NCI-H2081 (cell line): ENCODE results near the gene KHK.

ENCODE experiments used
- DNase-seq, 2 experiments: peaks; one replicate each; lab custom pipeline; 2025; lab: John Stamatoyannopoulos, UW

The KHK gene

DNA sequence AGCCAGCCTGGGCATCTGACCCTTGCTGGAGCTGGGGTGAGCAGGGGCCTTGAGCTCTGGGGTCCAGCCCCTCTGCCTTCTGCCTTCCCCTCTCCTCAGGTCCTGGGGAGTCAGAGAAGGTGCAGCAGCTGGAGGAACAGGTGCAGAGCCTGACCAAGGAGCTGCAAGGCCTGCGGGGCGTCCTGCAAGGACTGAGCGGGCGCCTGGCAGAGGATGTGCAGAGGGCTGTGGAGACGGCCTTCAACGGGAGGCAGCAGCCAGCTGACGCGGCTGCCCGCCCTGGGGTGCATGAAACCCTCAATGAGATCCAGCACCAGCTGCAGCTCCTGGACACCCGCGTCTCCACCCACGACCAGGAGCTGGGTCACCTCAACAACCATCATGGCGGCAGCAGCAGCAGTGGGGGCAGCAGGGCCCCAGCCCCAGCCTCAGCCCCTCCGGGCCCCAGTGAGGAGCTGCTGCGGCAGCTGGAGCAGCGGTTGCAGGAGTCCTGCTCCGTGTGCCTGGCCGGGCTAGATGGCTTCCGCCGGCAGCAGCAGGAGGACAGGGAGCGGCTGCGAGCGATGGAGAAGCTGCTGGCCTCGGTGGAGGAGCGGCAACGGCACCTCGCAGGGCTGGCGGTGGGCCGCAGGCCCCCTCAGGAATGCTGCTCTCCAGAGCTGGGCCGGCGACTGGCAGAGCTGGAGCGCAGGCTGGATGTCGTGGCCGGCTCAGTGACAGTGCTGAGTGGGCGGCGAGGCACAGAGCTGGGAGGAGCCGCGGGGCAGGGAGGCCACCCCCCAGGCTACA, 4.4 kb upstream of the KHK start:
- no peak for DNase-seq

DNA sequence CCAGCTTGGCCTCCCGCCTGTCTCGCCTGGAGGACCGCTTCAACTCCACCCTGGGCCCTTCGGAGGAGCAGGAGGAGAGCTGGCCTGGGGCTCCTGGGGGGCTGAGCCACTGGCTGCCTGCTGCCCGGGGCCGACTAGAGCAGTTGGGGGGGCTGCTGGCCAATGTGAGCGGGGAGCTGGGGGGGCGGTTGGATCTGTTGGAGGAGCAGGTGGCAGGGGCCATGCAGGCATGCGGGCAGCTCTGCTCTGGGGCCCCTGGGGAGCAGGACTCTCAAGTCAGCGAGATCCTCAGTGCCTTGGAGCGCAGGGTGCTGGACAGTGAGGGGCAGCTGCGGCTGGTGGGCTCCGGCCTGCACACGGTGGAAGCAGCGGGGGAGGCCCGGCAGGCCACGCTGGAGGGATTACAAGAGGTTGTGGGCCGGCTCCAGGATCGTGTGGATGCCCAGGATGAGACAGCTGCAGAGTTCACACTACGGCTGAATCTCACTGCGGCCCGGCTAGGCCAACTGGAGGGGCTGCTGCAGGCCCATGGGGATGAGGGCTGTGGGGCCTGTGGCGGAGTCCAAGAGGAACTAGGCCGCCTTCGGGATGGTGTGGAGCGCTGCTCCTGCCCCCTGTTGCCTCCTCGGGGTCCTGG, 3.7 kb upstream of the KHK start:
- no peak for DNase-seq

DNA sequence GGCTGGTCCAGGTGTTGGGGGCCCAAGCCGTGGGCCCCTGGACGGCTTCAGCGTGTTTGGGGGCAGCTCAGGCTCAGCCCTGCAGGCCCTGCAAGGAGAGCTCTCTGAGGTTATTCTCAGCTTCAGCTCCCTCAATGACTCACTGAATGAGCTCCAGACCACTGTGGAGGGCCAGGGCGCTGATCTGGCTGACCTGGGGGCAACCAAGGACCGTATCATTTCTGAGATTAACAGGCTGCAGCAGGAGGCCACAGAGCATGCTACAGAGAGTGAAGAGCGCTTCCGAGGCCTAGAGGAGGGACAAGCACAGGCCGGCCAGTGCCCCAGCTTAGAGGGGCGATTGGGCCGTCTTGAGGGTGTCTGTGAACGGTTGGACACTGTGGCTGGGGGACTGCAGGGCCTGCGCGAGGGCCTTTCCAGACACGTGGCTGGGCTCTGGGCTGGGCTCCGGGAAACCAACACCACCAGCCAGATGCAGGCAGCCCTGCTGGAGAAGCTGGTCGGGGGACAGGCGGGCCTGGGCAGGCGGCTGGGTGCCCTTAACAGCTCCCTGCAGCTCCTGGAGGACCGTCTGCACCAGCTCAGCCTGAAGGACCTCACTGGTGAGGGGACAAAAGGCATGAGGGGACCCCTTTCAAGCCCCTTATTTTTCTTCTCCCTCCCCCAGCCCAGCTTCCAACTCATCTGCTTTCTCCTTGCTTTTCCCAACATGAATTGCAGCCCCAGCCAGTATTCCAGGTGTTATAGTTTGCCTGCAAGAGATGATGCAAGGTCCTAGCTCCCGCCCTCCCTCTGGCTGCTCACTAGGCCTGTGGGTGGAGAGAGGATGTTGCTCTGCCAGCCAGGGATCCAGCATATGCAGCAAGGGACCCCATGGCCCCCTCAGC, 2.9 kb upstream of the KHK start:
- no peak for DNase-seq

DNA sequence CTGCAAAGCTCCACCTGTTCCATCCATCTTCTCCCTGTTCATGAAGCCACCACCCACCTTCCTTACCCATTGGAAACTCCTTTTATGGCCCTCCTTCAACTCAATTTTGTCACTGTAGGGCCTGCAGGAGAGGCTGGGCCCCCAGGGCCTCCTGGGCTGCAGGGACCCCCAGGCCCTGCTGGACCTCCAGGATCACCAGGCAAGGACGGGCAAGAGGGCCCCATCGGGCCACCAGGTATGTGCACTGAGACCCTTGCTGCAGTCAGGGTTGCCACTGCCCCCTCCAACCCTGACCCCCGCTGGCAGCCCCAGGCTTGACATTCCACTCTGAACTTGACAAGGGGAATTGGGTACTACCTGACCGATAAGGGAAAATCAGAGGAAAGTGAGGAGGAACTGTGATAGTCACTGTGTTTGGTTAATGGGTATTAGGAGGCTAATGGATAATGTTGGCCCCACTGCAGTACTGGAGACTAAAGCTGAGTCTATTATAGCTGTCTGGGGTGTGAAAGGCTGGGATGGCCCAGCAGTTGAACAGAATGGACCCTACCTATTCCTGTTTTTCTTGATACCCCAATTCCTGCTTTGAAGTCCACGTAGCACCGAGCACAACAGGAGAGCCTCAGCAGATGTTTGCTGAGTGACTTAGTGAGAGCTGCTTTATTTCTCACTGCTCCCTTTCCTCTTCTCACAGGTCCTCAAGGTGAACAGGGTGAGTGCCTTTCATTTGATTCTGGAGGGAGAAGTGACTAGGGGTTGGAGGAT, 2.1 kb upstream of the KHK start:
- DNase-seq: no peak

DNA sequence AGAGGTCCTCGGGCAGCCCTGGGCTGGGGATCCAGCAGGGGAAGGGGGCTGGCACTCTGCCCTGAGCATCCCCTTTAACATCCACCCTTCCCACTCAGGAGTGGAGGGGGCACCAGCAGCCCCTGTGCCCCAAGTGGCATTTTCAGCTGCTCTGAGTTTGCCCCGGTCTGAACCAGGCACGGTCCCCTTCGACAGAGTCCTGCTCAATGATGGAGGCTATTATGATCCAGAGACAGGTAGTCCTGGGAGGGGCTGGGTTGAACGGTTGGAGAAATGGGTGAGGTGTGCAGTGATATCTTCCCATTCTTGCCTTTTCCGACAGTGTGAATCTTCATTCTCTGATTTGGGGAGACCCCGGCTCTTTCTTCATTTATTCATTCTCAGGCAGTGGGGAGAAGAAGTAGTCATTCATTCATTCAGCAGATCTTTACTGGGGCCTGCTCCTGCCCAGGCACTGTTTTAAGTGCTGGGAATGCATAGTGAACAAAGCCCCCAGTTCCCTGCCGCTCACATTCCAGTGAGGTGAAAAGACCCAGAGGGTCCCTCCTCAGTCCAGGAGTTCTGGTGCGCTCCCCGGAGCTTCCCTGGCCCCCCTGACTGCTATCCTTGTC, 1.4 kb upstream of the KHK start:
- no peak for DNase-seq

DNA sequence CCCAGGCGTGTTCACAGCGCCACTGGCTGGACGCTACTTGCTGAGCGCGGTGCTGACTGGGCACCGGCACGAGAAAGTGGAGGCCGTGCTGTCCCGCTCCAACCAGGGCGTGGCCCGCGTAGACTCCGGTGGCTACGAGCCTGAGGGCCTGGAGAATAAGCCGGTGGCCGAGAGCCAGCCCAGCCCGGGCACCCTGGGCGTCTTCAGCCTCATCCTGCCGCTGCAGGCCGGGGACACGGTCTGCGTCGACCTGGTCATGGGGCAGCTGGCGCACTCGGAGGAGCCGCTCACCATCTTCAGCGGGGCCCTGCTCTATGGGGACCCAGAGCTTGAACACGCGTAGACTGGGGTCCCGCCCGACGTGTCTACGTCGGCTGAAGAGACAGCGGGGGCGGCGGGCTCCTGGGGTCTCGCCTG, 891 bp upstream of the KHK start:
- peak; percentile 24 to 50 for DNase-seq

DNA sequence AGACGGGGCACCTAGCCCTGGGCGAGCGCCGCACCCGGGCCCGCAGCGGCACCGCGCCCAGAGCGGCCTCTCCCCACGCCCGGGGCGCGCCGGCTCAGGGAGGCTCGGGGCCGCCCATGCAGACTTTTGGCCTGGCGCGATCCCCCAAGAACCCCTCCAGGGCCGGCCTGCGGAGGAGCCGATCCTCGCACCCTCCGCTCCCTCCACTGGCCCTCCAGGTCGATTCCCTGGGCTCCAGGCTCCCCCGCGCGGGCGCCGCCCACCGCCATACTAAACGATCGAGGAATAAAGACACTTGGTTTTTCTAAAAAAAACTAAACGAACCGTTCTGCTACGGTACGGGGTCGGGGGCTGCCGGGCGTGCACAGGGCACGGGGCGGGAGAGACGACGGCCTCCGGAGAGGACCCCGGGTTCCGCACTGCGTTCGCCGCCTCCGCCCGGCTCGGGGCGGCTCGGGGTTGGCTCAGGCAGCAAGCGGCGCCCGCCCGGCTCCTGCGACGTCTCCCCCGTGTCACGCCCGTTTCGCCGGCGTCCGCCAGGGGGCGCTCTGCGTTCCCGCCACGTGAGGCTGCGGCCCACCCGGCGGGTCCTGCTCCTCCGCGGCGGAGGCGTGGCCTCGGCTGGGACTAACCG, 365 bp upstream of the KHK start:
- DNase-seq: peak; percentile 92 to 94

DNA sequence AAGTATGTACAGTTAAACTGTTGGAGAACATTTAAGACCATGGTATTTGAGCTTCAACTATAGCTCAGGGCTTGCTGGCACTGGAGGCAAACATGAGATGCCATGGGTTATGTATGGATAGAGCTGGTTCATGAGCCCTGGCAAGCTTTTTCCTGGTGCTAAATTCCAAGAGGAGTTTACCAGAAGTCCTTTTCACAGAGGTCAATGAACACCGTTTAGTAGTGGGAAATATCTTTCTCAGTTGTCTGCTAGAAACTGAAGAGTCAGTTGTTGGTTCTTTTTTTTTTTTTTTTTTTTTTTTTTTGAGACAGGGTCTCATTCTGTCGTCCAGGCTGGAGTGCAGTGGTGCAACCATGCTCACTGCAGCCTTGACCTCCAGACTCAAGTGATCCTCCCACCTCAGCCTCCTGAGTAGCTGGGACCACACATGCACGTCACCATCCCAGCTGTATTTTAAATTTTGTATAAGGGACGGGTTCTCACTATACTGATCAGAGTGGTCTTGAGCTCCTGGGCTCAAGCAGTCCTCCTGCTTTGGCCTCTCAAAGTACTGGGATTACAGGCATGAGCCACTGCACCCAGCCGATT, 1.3 kb downstream of the KHK start:
- no peak for DNase-seq

DNA sequence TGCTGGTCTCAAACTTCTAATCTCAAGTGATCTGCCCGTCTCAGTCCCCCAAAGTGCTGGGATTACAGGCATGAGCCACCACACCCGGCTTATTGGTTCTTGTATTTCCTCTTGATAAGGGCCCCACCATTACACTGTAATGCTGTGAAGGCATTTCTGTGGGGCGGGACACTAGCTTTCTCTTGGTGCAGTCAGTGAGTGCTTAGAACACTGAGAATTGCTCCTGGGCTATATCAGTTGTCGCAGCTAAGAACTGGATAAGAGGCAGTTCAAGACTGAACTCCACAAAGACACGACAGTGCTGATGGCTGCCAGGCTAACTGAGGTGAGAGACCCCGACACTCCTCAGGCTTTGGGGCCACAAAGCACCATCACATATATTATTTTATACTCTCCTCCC, 2.1 kb downstream of the KHK start:
- DNase-seq: no peak

DNA sequence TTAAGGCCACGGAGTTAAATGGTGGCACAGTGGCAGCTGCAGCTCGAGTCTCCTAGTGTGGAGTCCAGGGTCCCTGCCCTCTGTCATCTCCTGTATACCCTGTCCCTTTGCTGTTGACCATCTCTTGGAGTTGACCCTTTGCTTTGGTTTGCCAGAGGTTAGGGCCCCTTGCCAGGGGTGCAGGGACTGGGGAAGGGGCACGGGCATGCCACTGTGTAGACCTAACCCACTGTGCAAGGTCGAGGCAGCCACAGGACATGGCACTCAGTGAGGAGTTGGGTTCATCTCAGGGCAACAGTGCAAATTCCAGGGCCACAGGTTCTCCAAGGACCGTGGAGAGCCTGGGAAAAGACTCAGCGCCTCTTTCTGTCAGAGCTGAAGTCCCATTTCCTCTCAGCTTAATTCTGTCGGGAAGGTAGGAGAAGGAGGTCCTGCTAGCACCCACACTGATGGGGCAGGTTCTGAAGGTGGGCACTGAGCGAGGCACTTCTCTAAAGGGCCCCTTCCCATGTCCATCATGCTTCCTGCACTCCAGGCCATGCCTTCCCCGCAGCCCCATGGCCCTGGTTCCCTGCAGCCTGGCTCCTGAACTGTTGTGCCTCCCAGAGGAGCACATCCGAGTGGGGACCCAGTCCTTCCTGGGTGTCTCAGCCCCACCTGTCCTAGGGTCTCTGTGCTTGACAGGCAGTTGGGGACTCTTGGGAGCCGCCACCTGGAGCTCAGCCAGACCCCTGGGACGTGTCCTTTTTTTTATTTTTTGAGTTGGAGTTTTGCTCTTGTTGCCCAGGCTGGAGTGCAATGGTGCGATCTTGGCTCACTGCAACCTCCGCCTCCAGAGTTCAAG, 2.8 kb downstream of the KHK start:
- DNase-seq: no peak

DNA sequence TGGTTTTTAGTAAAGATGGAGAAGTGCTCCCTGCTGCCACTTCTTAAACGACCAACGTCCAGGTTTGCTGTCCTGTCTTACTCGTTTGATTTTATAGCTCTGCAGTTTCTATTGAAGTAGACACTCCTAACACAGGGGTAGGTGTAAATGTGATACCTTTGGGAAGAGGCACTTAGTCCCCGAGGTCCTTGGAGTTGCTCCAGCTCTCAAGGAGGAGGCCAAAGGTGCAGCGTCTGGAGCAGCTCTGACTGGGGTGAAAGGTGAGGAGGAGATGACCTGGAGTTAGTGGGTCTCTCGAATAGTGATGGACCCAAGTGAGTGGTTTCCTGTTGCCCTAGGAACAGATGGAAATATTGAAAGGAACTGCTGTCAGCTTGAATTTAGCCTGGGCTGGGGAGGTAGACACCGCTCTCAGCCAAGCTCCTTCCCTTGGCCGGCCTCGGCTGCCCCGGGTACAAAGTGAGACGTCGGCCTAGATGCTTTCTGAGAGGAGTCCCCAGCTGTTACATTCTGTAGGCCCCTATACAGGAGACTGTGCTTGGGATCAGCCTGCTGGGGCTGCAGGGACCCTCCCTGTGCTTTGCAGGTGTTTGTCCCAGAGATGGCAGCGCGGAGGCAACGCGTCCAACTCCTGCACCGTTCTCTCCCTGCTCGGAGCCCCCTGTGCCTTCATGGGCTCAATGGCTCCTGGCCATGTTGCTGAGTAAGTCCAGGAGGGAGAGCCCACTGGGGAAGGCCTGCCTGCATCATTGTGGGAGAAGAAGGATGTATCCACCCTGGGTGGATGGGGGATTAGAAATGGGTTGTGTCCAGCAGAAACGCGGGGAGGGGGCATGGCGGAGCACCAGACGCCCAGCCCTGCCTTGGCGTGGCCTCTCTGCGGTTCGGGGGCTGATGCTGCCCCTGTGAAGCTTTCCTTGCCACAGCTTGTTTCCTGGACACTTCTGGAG, 5.4 kb downstream of the KHK start:
- no peak for DNase-seq

DNA sequence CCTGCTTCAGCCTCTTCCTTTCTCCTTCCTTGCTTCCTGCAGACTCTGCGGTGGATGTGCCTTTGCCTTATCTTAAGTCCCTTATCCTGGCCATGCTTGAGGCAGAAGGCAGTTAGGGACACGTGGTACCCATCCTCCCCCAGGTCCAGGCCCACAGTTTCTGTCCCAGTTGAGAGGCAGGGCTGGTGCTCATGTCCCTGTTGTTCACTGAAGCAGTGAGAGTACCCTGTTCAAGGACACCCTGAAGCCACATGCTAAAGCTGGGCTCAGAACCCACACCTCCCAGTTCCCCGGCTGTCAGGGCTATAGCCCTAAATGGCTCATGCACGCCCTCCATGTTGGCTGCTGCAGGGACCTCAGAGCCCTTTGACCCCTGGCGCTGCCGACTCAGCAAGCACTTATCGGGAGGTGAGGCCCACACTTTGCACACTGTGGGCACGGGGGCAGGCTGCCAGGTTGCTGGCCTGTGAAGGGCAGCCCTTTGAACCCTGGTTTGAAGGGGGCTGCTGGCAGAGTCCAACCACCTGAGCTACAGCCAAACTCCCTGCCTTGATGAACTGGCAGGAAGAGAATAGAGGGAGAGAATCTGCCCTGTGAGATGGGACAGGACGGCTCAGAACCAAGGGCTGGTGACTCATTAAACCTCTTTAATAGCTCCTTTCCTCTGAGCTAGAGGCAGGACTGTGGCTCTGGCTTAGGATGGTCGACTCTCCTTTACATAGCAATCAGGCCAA, 6.3 kb downstream of the KHK start:
- DNase-seq: no peak

DNA sequence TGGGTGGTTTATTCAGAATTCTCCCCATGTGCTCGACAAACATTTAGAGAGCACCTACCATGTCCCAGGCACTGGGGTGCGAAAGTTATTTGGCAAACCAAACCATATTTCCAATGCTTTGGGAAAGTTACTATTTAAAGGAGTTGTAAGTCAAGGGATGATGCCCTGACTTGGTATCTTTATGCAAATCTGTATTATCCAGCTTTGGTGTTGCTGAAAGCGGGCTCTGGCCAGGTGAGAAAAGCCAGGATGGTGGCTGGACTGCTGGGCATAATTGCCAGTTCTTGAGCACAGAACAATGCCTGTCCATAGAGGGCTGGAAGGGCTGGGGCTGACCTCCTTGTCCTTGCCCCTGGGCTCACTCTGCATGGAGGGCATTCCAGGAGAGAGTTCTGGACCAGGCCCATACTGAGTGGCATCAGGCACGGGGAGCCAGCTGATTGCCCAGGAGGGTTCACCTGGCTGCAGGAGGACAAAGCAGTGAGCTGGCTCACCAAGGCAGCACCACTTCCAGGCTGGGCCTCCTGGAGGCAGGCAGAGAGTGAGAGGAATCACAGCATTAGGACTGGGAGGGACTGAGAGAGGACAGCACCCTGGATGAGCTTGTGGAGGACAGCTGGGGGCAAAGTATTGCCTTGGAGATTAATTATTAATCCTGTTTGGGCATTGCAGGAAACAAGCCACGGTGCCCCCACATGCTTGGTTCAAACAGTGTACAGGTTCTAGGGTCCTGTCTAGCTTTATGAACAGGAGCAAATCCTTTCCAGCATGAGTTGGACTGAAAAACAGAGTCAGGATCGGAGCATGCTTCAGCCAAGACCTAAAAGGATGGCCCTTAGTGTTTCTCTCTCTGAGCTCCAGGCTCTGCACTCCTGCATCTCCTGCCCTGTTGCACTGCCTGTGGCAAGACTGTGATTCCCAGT, 7.1 kb downstream of the KHK start:
- DNase-seq: no peak

DNA sequence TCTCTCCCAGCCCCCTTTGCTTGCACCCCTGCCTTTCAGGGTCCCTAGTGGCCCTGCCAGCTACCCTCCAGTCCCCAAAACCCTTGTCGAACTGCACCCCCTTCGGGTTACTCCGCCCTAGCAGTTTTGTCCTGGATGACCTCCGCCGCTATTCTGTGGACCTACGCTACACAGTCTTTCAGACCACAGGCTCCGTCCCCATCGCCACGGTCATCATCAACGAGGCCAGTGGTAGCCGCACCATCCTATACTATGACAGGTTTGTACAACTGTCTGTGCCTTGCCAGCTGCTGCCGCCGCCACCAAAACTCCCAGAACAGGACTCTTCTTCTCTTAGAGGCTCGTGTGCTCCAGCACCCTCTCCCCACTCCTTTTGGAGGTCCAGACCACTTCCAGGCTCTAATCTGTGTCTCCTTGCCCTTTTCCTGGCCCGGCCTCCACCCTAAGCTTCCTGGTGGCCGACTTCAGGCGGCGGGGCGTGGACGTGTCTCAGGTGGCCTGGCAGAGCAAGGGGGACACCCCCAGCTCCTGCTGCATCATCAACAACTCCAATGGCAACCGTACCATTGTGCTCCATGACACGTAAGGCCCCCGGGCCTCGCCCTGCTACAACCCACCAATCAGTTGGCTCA, 7.9 kb downstream of the KHK start:
- DNase-seq: no peak

DNA sequence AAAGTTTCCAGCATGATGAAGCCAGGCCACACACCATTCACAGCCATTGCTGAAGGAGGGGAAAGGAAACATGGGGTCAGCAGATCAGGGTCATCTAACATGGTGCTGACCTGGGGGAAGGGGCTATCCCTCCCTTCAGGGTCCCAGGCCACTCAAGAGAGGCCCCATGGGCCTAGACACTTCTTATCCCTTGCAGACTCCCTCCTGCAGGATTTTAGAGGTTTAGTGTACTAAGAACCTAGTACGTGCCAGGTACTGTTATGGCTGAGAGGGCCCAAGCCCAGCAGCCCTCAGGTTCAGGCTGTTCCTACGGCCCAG, 8.8 kb downstream of the KHK start:
- no peak for DNase-seq
